IMR-90 (cell line): ENCODE measurements around the gene SLC25A22. TPM values are rescaled to one million over a fixed set of nuclear protein-coding genes. Genes with fewer than 3 reads are reported as not detected.

Experiments used
- ATAC-seq: fragments of 200-7000 bp; cut with Tn5 transposase; 2 replicates; pipeline ENCODE4 v1.9.1; 2020; ENCODE audit warnings: low read depth, mild to moderate bottlenecking, moderate library complexity
- BruUV-seq: library from RNA; stranded (reverse); fragments of 400-500 nt; replicated peaks from 2 replicates; lab custom pipeline; 2021; lab: Mats Ljungman, UMichigan
- CTCF ChIA-PET: fragments of 300-600 bp; formaldehyde crosslinking; extraction: SDS; loops from one replicate; lab custom pipeline; 2021; ENCODE audit warnings: antibody characterized with exemption; lab: Yijun Ruan, JAX
- POLR2A ChIA-PET: fragments of 300-600 bp; sonication (Branson Sonifier 250); formaldehyde crosslinking; loops from one replicate; lab custom pipeline; 2022; ENCODE audit warnings: antibody characterized with exemption; ENCODE audit not compliant: unreplicated experiment; lab: Charles Lee
- DNase-seq: peaks from one replicate; pipeline ENCODE4 v3.0.0; 2013
- H2AFZ ChIP-seq: replicated peaks from 2 replicates; pipeline ENCODE3; 2013; ENCODE audit warnings: low read length, mild to moderate bottlenecking; ENCODE audit not compliant: poor library complexity
- H2AK5ac ChIP-seq: 2 replicates; pipeline ENCODE4 v1.6.1; 2013; ENCODE audit warnings: low read depth, low read length, inconsistent platforms
- H2AK9ac ChIP-seq: replicated peaks from 2 replicates; pipeline ENCODE3; 2013; ENCODE audit warnings: mild to moderate bottlenecking, low read depth, low read length, moderate library complexity; ENCODE audit not compliant: poor library complexity
- H2BK120ac ChIP-seq: 2 replicates; pipeline ENCODE4 v1.6.1; 2013; ENCODE audit warnings: low read depth, low read length, inconsistent platforms
- H2BK15ac ChIP-seq: 3 replicates; pipeline ENCODE4 v1.6.1; 2013; ENCODE audit warnings: low read depth, low read length, inconsistent platforms
- H2BK20ac ChIP-seq: 2 replicates; pipeline ENCODE4 v1.6.1; 2013; ENCODE audit warnings: low read depth, mild to moderate bottlenecking, inconsistent platforms, low read length, moderate library complexity
- H2BK5ac ChIP-seq: 2 replicates; pipeline ENCODE4 v1.6.1; 2013; ENCODE audit warnings: mild to moderate bottlenecking, low read depth, low read length, inconsistent platforms; ENCODE audit not compliant: poor library complexity, severe bottlenecking
- H3K14ac ChIP-seq: replicated peaks from 2 replicates; pipeline ENCODE4 v1.6.1; 2013; ENCODE audit warnings: low read depth, low read length, inconsistent platforms
- H3K18ac ChIP-seq: 2 replicates; pipeline ENCODE4 v1.6.1; 2013; ENCODE audit warnings: low read depth, low read length, control low read depth
- H3K23ac ChIP-seq: 2 replicates; pipeline ENCODE4 v1.6.1; 2013; ENCODE audit warnings: low read depth, low read length, inconsistent platforms
- H3K27ac ChIP-seq: 2 replicates; pipeline ENCODE4 v1.5.1; 2013; ENCODE audit warnings: mild to moderate bottlenecking, control low read depth, low read length; ENCODE audit not compliant: insufficient read depth
- H3K27me3 ChIP-seq: 2 replicates; pipeline ENCODE4 v1.6.1; 2013; ENCODE audit warnings: low read length; ENCODE audit not compliant: control insufficient read depth, insufficient read depth
- H3K36me3 ChIP-seq: 2 replicates; pipeline ENCODE4 v1.6.1; 2013; ENCODE audit warnings: low read length, mixed read lengths; ENCODE audit not compliant: control insufficient read depth, insufficient read depth
- H3K4ac ChIP-seq: 2 replicates; pipeline ENCODE4 v1.6.1; 2013; ENCODE audit warnings: low read depth, low read length, inconsistent platforms
- H3K4me1 ChIP-seq: 2 replicates; pipeline ENCODE4 v1.6.1; 2013; ENCODE audit warnings: low read length, mixed read lengths; ENCODE audit not compliant: control insufficient read depth, insufficient read depth
- H3K4me2 ChIP-seq: 2 replicates; pipeline ENCODE4 v1.6.1; 2013; ENCODE audit warnings: low read depth, mild to moderate bottlenecking, control low read depth, low read length, moderate library complexity
- H3K4me3 ChIP-seq: 2 replicates; pipeline ENCODE4 v1.5.1; 2013; ENCODE audit warnings: low read depth, mild to moderate bottlenecking, control low read depth, low read length, moderate library complexity; ENCODE audit not compliant: insufficient read depth
- H3K56ac ChIP-seq: 2 replicates; pipeline ENCODE4 v1.6.1; 2013; ENCODE audit warnings: low read length, inconsistent platforms; ENCODE audit not compliant: insufficient read depth; ENCODE audit errors: extremely low read depth
- H3K79me1 ChIP-seq, 2 experiments: 2 replicates each; pipeline ENCODE4 v1.6.1; 2013; ENCODE audit warnings: low read length in 2 of 2, inconsistent platforms in 1 of 2, low read depth in 1 of 2
- H3K9ac ChIP-seq: 2 replicates; pipeline ENCODE4 v1.6.1; 2013; ENCODE audit warnings: low read depth, low read length, control low read depth
- H3K9me1 ChIP-seq: 2 replicates; pipeline ENCODE4 v1.6.1; 2013; ENCODE audit warnings: low read length, inconsistent platforms; ENCODE audit not compliant: insufficient read depth
- H3K9me3 ChIP-seq: 2 replicates; pipeline ENCODE4 v1.6.1; 2013; ENCODE audit warnings: low read length; ENCODE audit not compliant: control insufficient read depth, insufficient read depth
- H4K20me1 ChIP-seq: 2 replicates; pipeline ENCODE4 v1.6.1; 2013; ENCODE audit warnings: low read length, inconsistent platforms; ENCODE audit not compliant: insufficient read depth
- H4K5ac ChIP-seq: 2 replicates; pipeline ENCODE4 v1.6.1; 2013; ENCODE audit warnings: mild to moderate bottlenecking, low read depth, low read length, control low read depth
- H4K8ac ChIP-seq, 2 experiments: 2 replicates each; pipeline ENCODE4 v1.6.1; 2013; ENCODE audit warnings: low read depth in 2 of 2, low read length in 2 of 2, control low read depth in 1 of 2, inconsistent platforms in 1 of 2
- H4K91ac ChIP-seq: 2 replicates; pipeline ENCODE4 v1.6.1; 2013; ENCODE audit warnings: low read depth, low read length, inconsistent platforms; ENCODE audit not compliant: insufficient read depth
- BHLHE40 ChIP-seq: fragments of 150-350 bp; IDR thresholded peaks from 2 replicates; pipeline ENCODE4 v1.6.1; 2016; ENCODE audit warnings: mild to moderate bottlenecking, low read depth, low read length
- CEBPB ChIP-seq: IDR thresholded peaks from 2 replicates; pipeline ENCODE4 v1.6.1; 2012; ENCODE audit warnings: low read depth, low read length, improper control_type of control experiment
- ELK1 ChIP-seq: fragments of 150-350 bp; IDR thresholded peaks from 2 replicates; pipeline ENCODE4 v1.6.1; 2016; ENCODE audit warnings: low read depth, mild to moderate bottlenecking, low read length, moderate library complexity, borderline replicate concordance
- FOS ChIP-seq: fragments of 150-350 bp; IDR thresholded peaks from 2 replicates; pipeline ENCODE4 v1.6.1; 2016; ENCODE audit warnings: low read depth, low read length
- MAZ ChIP-seq: IDR thresholded peaks from 2 replicates; pipeline ENCODE4 v1.6.1; 2012; ENCODE audit warnings: low read depth, mild to moderate bottlenecking, low read length, improper control_type of control experiment, moderate library complexity, borderline replicate concordance
- MXI1 ChIP-seq: IDR thresholded peaks from 2 replicates; pipeline ENCODE4 v1.6.1; 2012; ENCODE audit warnings: low read depth, mild to moderate bottlenecking, low read length, moderate library complexity, borderline replicate concordance
- POLR2A ChIP-seq: IDR thresholded peaks from 2 replicates; pipeline ENCODE4 v1.6.1; 2012; ENCODE audit warnings: mild to moderate bottlenecking, low read depth, low read length
- RAD21 ChIP-seq: IDR thresholded peaks from 2 replicates; pipeline ENCODE4 v1.6.1; 2012; ENCODE audit warnings: low read length, improper control_type of control experiment
- RCOR1 ChIP-seq: IDR thresholded peaks from 2 replicates; pipeline ENCODE4 v1.6.1; 2012; ENCODE audit warnings: mild to moderate bottlenecking, low read length, improper control_type of control experiment; ENCODE audit not compliant: insufficient replicate concordance
- SMC3 ChIP-seq: fragments of 150-350 bp; IDR thresholded peaks from 2 replicates; pipeline ENCODE4 v1.6.1; 2016; ENCODE audit warnings: low read depth, mild to moderate bottlenecking, antibody characterized with exemption, low read length, moderate library complexity
- WGBS, 2 experiments: methylation state at CpG; one replicate each; pipeline versions ENCODE4 v1.1.5 to v1.1.7; 2013; ENCODE audit warnings: missing lambda C conversion rate in 2 of 2; ENCODE audit not compliant: insufficient read length in 1 of 2; ENCODE audit errors: extremely low coverage in 2 of 2; 5-methylcytosine and 5-hydroxymethylcytosine counted together
- dilution Hi-C: fragments of 300-500 bp; cut with HindIII; formaldehyde crosslinking; loops from one replicate; pipeline ENCODE4 v1.14.3; 2018; ENCODE audit warnings: low sequenced_read_pairs; ENCODE audit not compliant: unreplicated experiment
- in situ Hi-C: fragments of 300-500 bp; cut with MboI; formaldehyde crosslinking; loops from 3 replicates; pipeline ENCODE4 v1.14.3; 2019; ENCODE audit warnings: low sequenced_read_pairs, inconsistent platforms, mixed read lengths
- intact Hi-C: fragments of 100-400 bp; cut with micrococcal nuclease; formaldehyde crosslinking; loops from 2 replicates; pipeline ENCODE4 v1.10.0; 2022
- polyA plus RNA-seq, 3 experiments: library from polyadenylated mRNA; depleted of rRNA; stranded (reverse); fragments of >200 nt; gene quantifications; 2 replicates each; pipeline ENCODE4 v1.2.3, GENCODE V29; 2012; ENCODE audit warnings: low replicate concordance in 1 of 3
- total RNA-seq: library from RNA; depleted of rRNA; stranded (reverse); fragments of >200 nt; gene quantifications from 2 replicates; pipeline ENCODE4 v1.2.3, GENCODE V29; 2012
- TF ChIP-seq, protein P1 (sequence below): fragments of 150-350 bp; IDR thresholded peaks from 2 replicates; pipeline ENCODE4 v1.6.1; 2017; ENCODE audit warnings: mild to moderate bottlenecking, antibody characterized with exemption, low read length, low read depth

Gene SLC25A22
- total and polyA plus RNA-seq, 2 of the 4 experiments (the other 2 are of a cell fraction) = 8.2 to 41.3 TPM

DNA sequence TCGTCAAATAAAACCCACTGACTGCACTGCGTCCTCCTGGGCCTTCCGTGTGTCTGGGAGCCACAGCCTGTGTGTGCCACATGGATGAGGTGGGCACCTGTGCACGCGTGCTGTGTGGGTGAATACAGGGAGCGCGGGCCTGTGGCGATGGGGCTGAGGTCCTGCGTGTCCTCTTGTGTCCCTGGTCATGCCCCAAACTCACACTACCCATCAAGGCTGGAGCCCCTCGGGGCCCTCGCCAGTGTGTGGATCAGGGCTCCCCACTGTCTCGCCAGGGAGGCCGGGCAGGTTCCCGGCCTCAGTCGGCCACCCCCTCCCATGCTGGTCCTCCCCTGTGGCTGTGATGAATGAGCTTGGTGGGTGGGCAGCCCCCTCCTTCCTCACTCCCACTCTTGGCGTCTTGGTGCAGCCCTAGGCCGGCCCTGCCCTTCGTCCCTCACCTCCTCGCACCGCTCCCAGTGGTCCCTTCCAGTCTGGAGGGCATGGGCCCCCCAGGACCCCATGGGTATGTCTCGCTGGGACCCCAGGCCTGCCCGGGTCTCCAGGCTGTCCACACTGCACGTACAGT lies 34.0 kb upstream of the SLC25A22 start (continued):
- no peak for TF ChIP-seq BHLHE40

DNA sequence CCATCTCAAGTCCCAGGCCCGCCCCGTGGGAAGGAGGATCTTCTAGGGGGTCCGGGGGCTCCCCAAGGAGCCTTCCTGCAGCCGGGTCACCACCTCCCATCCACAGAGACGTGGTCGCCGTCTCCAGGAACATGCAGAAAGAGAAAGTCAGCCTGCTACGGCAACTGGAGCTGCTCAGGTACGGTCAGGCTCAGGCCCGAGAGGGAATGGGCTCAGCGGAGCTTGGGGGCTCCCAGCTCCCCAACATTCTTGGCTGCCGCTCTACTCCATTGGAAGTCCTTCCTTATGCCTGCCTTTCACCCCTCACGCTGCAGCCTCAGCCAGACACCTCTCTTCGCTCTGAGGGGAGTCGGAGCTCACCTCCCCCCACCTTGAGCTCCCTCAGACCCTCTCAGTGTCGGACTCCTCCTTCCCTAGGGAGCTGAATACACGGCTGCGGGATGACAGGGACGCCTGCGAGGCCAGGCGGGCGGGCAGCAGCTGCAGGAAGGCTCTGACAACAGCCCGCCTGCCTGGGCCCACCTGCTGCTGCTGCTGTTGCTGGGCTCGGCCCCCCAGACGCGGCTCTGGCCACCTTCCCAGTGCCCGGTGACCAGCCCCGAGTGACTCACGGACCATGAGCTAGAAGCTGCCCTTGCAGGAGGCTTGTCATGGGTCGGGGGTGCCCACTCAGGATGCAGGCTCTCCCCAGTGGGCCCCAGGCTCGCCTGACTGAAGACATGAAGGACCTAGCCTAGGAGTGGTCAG lies 33.2 kb upstream of the SLC25A22 start:
- ATAC-seq (no peak), DNase-seq (peak; percentile 80)
- peak overlapping the region; percentile 99 for H2AK5ac ChIP-seq
- H3K27me3 ChIP-seq = peaks cover 6% of the 10 kb centered on the region; the same call in 1 of the 2 replicates
- H3K9ac ChIP-seq = no peak overlapping the region
- H2BK20ac ChIP-seq = no peak overlapping the region
- peaks cover 15% of the 10 kb centered on the region; the same call in 1 of the 2 replicates for H3K9me1 ChIP-seq
- H3K79me1 ChIP-seq = peaks cover 5 to 35% of the 10 kb centered on the region in 2 experiments
- TF ChIP-seq SMC3 = no peak
- no peak for TF ChIP-seq CEBPB
- TF ChIP-seq RCOR1 = peak; percentile 62
- no peak for TF ChIP-seq ELK1
- TF ChIP-seq RAD21 = no peak
- TF ChIP-seq MXI1 = 0 out of 2 replicates have a peak, but pooled peaks have one; percentile 36
- TF ChIP-seq POLR2A = 0 out of 2 replicates have a peak, but pooled peaks have one; percentile 26
- peak; percentile 59; the same call in 1 of the 2 replicates for TF ChIP-seq MAZ
- TF ChIP-seq, protein P1, sequence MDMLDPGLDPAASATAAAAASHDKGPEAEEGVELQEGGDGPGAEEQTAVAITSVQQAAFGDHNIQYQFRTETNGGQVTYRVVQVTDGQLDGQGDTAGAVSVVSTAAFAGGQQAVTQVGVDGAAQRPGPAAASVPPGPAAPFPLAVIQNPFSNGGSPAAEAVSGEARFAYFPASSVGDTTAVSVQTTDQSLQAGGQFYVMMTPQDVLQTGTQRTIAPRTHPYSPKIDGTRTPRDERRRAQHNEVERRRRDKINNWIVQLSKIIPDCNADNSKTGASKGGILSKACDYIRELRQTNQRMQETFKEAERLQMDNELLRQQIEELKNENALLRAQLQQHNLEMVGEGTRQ = no peak; the same call in 1 of the 2 replicates
- TF ChIP-seq FOS = peak; percentile 68
- intact Hi-C loops = no loop called here
- no peak overlapping the region for H2BK120ac ChIP-seq
- no peak overlapping the region for H3K18ac ChIP-seq
- peaks cover 2% of the 10 kb centered on the region; the same call in 1 of the 2 replicates for H3K36me3 ChIP-seq
- peak overlapping the region; percentile 100 for H2AK9ac ChIP-seq
- 29% methylated on average over 20 of the region's 31 CpGs; no CpG with 5 or more reads in 1 of the 2 experiments for WGBS, 2 experiments
- peaks cover 42% of the 10 kb centered on the region for H4K20me1 ChIP-seq
- H3K9me3 ChIP-seq = no peaks in the 10 kb centered on the region
- H3K4ac ChIP-seq = peak overlapping the region; percentile 97; the same call in 1 of the 2 replicates
- no peak overlapping the region for H4K91ac ChIP-seq
- H2BK15ac ChIP-seq = no peak overlapping the region
- peak overlapping the region; percentile 80 for H2BK5ac ChIP-seq
- H4K8ac ChIP-seq = peak overlapping the region; percentile 59 to 93; a peak in 1 of 4 replicates
- H3K4me1 ChIP-seq = peaks cover 37% of the 10 kb centered on the region
- H3K56ac ChIP-seq = no peak overlapping the region
- dilution Hi-C loops = no loop called here
- H3K4me2 ChIP-seq = peak overlapping the region; percentile 90
- CTCF ChIA-PET = no interaction called here
- POLR2A ChIA-PET = interaction anchor here (1.4 kb wide), 1 partner anchor 12 kb away, joined by 8 read pairs; the partner anchor contains the start of gene PNPLA2
- peak overlapping the region; percentile 89 for H2AFZ ChIP-seq
- H3K4me3 ChIP-seq = no peak overlapping the region
- H3K27ac ChIP-seq = peak overlapping the region; percentile 22; the same call in 1 of the 2 replicates
- H4K5ac ChIP-seq = peak overlapping the region; percentile 14; the same call in 1 of the 2 replicates
- in situ Hi-C loops = no loop called here
- no peak overlapping the region for H3K14ac ChIP-seq
- BruUV-seq = no TSS peak
- no peak overlapping the region for H3K23ac ChIP-seq
